SK-N-SH treated with all-trans-retinoic acid at 6 μM for 48 hours (cell line): ENCODE measurements around the gene MEOX1.

Experiments
- ATAC-seq: fragments of 200-7000 bp; cut with Tn5 transposase; 3 replicates; pipeline ENCODE4 v1.9.1; 2020; ENCODE audit warnings: mild to moderate bottlenecking, moderate library complexity
- ARNTL ChIP-seq: fragments of 450-650 bp; formaldehyde crosslinking; IDR thresholded peaks from 2 replicates; pipeline ENCODE4 v1.5.0; 2020; ENCODE audit warnings: low read depth, mild to moderate bottlenecking, moderate library complexity, borderline replicate concordance
- BACH2 ChIP-seq: fragments of 250-450 bp; sonication (Bioruptor Pico); IDR thresholded peaks from 2 replicates; pipeline ENCODE4 v1.9.0; 2021; ENCODE audit warnings: mild to moderate bottlenecking, borderline replicate concordance
- CREB5 ChIP-seq: fragments of 250-450 bp; sonication (Bioruptor Pico); IDR thresholded peaks from 2 replicates; pipeline ENCODE4 v1.5.1; 2020; ENCODE audit warnings: low read depth, mild to moderate bottlenecking, moderate library complexity
- CSDC2 ChIP-seq: fragments of 250-450 bp; sonication (Bioruptor Pico); IDR thresholded peaks from 2 replicates; pipeline ENCODE4 v1.5.0; 2020; ENCODE audit warnings: mild to moderate bottlenecking, moderate library complexity
- CSRNP3 ChIP-seq: fragments of 250-450 bp; sonication (Bioruptor Pico); IDR thresholded peaks from 2 replicates; pipeline ENCODE4 v1.5.1; 2021; ENCODE audit warnings: mild to moderate bottlenecking, moderate library complexity
- ESRRG ChIP-seq: fragments of 250-450 bp; sonication (Bioruptor Pico); IDR thresholded peaks from 2 replicates; pipeline ENCODE4 v1.6.1; 2021; ENCODE audit warnings: mild to moderate bottlenecking
- ISL1 ChIP-seq: fragments of 250-450 bp; sonication (Bioruptor Pico); IDR thresholded peaks from 2 replicates; pipeline ENCODE4 v2.1.2; 2022; ENCODE audit warnings: mild to moderate bottlenecking, moderate library complexity
- OSR1 ChIP-seq: fragments of 250-450 bp; sonication (Bioruptor Pico); IDR thresholded peaks from 2 replicates; pipeline ENCODE4 v1.8.0; 2022; ENCODE audit warnings: moderate library complexity, mild to moderate bottlenecking, inconsistent platforms
- PATZ1 ChIP-seq: fragments of 250-450 bp; sonication (Bioruptor Pico); IDR thresholded peaks from 2 replicates; pipeline ENCODE4 v1.8.0; 2020; ENCODE audit warnings: mild to moderate bottlenecking, moderate library complexity, borderline replicate concordance
- POU6F1 ChIP-seq: fragments of 250-450 bp; sonication (Bioruptor Pico); IDR thresholded peaks from 2 replicates; pipeline ENCODE4 v1.8.0; 2021; ENCODE audit warnings: low read depth, mild to moderate bottlenecking, moderate library complexity, borderline replicate concordance
- PPARA ChIP-seq: fragments of 250-450 bp; sonication (Bioruptor Pico); IDR thresholded peaks from 2 replicates; pipeline ENCODE4 v1.5.0; 2020; ENCODE audit warnings: mild to moderate bottlenecking, borderline replicate concordance
- RARB ChIP-seq: fragments of 250-450 bp; sonication (Bioruptor Pico); IDR thresholded peaks from 2 replicates; pipeline ENCODE4 v1.8.0; 2021; ENCODE audit warnings: mild to moderate bottlenecking, moderate library complexity
- SNAI2 ChIP-seq: fragments of 250-450 bp; sonication (Bioruptor Pico); IDR thresholded peaks from 2 replicates; pipeline ENCODE4 v1.5.0; 2020; ENCODE audit warnings: mild to moderate bottlenecking, moderate library complexity
- TCF4 ChIP-seq: fragments of 250-450 bp; sonication (Bioruptor Pico); IDR thresholded peaks from 2 replicates; pipeline ENCODE4 v1.8.0; 2021; ENCODE audit warnings: mild to moderate bottlenecking, moderate library complexity, borderline replicate concordance
- TOX ChIP-seq: fragments of 250-450 bp; sonication (Bioruptor Pico); IDR thresholded peaks from 2 replicates; pipeline ENCODE4 v1.8.0; 2021; ENCODE audit warnings: mild to moderate bottlenecking, moderate library complexity, borderline replicate concordance
- ZFP3 ChIP-seq: fragments of 250-450 bp; sonication (Bioruptor Pico); IDR thresholded peaks from 2 replicates; pipeline ENCODE4 v1.5.0; 2020; ENCODE audit warnings: mild to moderate bottlenecking, moderate library complexity
- ZFP30 ChIP-seq: fragments of 450-650 bp; formaldehyde crosslinking; IDR thresholded peaks from 2 replicates; pipeline ENCODE4 v1.5.0; 2022; ENCODE audit warnings: mild to moderate bottlenecking, moderate library complexity
- ZNF565 ChIP-seq: fragments of 450-650 bp; formaldehyde crosslinking; conservative IDR thresholded peaks from 2 replicates; pipeline ENCODE4 v1.5.0; 2020; ENCODE audit warnings: low read depth, mild to moderate bottlenecking, moderate library complexity
- ZNF70 ChIP-seq: fragments of 450-650 bp; formaldehyde crosslinking; IDR thresholded peaks from 2 replicates; pipeline ENCODE4 v1.5.0; 2020; ENCODE audit warnings: mild to moderate bottlenecking, moderate library complexity

Gene MEOX1

GRCh38 chr17:43616421-43616820, 45.3 kb downstream of the MEOX1 start:
- no peak for TF ChIP-seq CSDC2 (CRISPR knock-in tag)
- TF ChIP-seq ZNF565 (CRISPR knock-in tag): no peak
- no peak for ATAC-seq

- no peak for ATAC-seq
- no peak for TF ChIP-seq RARB
Measured at GRCh38 chr17:43616029-43616351, 45.7 kb downstream of the MEOX1 start.

GRCh38 chr17:43615330-43616028, 46.2 kb downstream of the MEOX1 start:
- no peak for ATAC-seq

GRCh38 chr17:43614561-43614960, 47.2 kb downstream of the MEOX1 start:
- no peak for ATAC-seq
- TF ChIP-seq CREB5 (CRISPR knock-in tag) (no peak), CSDC2 (CRISPR knock-in tag) (no peak), ZNF70 (no peak), TCF4 (CRISPR knock-in tag) (no peak), OSR1 (CRISPR knock-in tag) (no peak), ZNF565 (CRISPR knock-in tag) (no peak), BACH2 (CRISPR knock-in tag) (no peak), CSRNP3 (CRISPR knock-in tag) (no peak), ISL1 (no peak)

More at GRCh38 chr17:43615330-43616028, 46.2 kb downstream of the MEOX1 start:
- no peak for TF ChIP-seq CREB5 (CRISPR knock-in tag)
- TF ChIP-seq TOX (CRISPR knock-in tag): no peak
- TF ChIP-seq CSDC2 (CRISPR knock-in tag): no peak
- TF ChIP-seq ZNF70: no peak
- TF ChIP-seq PPARA (CRISPR knock-in tag): no peak
- no peak for TF ChIP-seq SNAI2 (CRISPR knock-in tag)
- no peak for TF ChIP-seq CSRNP3 (CRISPR knock-in tag)
- TF ChIP-seq TCF4 (CRISPR knock-in tag): no peak
- TF ChIP-seq ARNTL (CRISPR knock-in tag): no peak
- TF ChIP-seq OSR1 (CRISPR knock-in tag): no peak
- TF ChIP-seq ZFP3 (CRISPR knock-in tag): no peak
- no peak for TF ChIP-seq RARB
- TF ChIP-seq PATZ1 (CRISPR knock-in tag): no peak
- no peak for TF ChIP-seq ESRRG
- TF ChIP-seq ZNF565 (CRISPR knock-in tag): no peak
- no peak for TF ChIP-seq ZFP30 (CRISPR knock-in tag)
- TF ChIP-seq POU6F1 (CRISPR knock-in tag): no peak
